GM18861 (cell line): ENCODE data around the gene CCL27.

Experiments used
- ATAC-seq: cut with Tn5 transposase; IDR thresholded peaks from one replicate; pipeline ENCODE4 v1.9.1; 2021; ENCODE audit not compliant: unreplicated experiment

Gene CCL27

DNA sequence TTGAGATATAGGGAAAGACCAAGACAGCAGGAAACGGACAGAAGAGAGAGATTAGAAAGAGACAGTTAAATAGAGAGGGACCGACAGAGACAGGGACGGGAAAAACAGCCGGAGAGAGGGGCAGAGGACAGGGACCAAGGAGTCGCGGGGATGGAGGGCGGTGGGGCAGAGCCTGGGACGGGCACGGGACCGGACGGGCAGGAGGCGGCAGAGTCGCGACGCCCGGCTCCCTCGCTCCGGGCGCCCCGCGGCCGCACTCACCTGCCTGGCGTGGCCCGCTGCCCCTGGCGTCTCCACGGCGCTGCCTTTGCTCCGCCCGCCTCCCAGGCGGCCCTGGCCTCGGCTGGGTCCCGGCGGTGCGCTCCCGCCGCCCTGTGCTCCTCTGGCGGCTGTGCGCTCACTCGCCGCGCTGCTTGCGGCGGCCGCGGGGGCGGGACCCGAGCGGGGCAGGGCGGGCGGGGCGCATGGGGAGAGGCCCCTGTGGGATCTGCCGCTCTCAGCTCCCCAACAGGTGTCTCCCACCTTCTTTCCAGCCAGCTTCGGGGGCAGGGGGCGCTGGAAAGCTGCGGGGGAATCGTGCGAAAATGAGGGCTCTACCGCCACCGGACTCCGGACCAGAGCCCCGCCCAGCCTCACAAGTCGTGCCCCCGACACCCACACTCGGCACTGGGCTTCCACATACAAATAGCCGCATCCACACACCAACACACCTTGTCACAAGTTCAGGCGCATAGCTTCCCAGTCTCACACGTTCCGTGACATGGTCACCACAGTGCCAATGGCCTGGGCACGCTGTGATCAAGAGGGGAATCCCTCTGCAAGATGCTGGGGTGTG, 33.6 kb downstream of the CCL27 start, which contains the start of gene ARID3C:
TSS of gene ARID3C (minus strand) at position 411 of the 835 bp plus-strand sequence. CDS start 1,052 bp downstream, outside the sequence.
- no peak for ATAC-seq

DNA sequence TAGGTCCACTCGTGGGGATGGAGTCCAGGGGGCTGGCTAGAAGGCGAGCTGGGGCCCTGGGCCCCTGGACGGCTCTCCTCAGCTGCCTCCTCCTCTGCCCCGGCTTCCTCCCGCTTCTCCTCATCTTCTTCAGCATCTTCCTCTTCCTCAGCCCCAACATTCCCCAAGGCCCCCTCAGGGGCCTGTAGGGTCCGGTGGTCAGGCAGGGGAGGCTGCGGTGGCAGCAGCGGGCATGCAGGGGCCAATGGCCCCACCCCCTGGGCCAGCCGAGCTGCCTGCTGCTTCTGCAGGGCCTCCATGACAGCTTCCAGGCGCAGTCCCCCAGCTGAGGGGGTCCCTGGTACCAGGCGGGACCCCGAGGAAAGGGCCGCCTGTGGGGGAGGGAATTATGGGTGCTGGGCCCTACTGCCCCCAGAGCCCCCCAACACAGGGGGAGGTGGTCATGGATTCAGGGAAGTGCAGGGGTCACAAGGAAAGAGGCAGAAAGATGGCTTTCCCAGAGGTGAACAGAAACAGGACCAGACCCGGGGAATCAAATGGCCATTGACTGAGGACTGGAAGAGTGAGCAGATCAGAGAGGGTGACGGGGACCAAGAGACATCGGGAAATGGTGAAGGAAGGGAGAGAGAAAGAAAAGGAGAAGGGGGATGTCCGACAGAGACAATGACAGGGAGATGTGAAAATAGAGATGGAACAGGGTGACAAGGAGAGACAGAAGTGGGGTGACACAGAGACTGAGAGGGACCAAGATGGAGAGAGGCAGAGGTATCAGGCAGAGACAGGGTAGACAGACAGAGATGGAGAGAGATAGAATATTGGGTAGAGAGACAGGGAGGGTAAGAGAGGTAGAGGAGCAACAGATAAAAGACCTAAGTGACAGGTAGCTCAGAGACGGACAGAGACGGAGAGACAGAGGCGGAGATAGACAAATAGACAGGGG, 34.5 kb downstream of the CCL27 start:
- ATAC-seq = no peak

DNA sequence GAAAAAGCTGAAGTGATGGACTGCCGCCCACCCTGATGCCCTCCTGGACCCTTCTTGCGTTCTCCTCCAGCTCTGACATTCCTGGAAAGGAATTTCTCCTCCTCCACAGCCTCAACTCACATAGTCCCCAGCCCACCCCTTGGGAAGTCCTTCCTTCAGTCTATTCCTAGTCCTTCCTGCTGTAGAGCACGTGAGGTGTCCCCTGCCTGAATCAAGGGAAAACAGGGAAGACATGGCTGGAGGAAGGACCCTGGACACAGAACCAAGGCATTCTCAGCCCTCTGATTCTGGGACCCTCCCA, 37.3 kb downstream of the CCL27 start:
- ATAC-seq = no peak

DNA sequence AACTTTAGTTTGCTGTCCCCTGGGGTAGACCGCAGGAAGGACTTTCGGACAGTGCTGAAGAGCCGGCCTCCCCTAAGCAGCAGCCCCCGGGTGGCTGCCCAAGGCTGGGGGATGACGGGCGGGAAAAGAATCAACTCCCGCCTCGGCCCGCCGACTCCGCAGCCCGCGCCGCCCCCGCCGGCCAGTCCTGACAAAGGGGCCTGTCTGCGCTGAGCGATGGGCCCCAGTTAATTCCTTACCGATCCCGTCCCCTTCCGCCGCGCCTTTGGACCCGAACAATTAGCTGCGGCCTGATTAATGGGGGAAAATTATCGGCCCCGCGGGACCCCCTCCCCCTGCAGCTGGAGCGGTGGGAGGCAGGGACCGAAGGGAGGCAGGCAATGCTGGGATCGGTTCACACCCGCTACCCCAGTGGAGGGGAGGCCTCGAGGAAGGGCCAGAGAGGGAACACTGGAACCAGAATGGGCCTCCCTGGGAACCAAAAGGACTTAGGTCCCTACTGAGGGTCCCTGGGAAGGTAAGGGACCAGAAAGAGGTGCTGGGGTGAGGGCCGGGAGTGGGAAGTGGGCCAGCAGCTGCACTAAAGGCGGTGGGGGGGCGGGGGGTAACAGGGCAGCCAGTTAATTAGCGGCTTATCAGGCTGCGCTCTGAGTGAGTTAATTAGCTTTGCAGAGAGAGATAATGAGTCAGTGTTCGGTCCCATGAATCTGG, 37.8 kb downstream of the CCL27 start:
- ATAC-seq = no peak

DNA sequence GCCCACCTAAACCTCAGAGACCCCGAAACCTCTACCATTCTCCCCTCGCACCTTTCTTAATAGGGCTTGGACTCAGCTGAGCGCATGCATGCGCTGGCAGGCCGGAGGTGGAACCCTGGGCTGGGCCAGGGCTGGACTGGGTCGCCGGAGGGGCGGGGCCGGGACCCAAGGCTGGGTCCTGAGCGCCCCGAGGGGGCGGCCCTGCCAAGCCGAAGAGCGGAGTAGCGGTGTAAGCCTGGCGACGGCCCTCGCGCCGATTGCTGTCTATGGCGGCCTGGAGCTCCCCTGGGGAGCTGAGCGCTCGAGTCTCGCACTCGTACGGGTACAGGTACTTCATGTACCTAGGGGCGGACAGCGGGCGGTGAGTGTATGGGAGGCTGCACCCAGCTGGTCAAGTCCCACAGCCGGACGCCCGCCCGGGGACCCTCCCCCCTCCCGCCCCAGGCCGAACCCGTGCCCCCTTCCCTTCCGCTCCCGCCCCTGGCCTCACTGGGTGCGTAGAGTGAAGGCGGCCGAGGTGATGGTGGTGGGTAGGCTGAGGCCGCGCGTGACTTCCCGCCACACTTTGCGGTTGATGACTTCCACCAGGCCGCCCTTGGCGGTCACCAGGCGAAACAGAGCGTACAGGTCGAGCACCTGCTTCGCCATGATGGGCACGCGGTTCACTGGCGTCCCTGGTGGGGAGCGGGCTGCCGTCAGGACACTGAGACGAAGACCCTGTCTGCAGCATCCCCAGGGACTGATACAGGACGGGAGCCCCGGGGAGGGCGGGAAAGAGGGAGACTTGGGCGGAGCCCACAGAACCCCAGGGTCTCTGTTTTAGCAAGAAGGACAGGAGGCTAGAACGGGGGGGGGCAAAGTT, 38.9 kb downstream of the CCL27 start:
- ATAC-seq = no peak

DNA sequence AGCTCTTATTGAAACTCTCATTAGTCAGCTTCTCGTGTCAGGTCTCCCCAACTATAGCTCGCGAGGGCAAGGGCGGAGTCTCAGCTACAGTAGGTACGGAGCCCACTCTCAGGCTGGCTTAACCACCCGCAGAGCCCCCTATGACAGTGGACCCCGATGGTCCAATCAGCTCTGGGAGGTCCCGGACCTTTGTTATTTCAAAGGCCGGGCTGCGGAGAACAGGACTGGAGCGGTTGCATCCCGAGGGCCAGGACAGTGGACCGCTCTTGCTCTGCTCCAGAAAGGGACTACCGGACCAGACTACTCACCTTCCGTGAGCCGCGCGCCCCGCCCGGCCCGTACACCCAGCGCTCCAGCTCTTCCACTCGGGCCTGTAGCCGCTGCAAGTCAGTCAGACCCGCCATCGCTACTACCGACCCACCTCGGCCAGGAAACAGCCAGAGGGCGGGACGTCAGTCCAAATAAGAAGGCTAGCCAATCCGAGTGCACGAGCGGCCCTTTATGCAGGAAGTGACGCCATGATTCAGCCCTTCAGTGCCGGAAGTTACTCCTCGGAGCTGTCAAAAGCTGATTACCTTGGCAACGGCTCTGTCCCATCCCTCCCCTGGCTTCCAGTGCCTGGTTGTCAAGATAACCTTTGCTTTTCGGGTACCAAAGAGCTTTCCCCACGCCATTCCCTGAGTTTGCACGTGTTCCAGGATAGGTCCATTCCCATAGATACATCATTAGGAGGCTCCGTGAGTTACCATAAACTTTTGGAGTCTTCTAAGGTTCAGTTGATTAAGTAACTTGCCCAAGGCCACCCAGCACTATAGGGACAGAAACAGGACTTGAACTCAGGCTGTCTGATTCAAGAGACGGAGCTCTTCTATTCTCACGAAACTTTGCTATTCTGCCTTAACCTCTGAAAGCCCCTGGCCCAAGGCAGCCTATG, 42.1 kb downstream of the CCL27 start, which contains the start of gene DCTN3:
TSS of gene DCTN3 (minus strand) at position 435 of the 934 bp plus-strand sequence. CDS start at position 404, 31 bp downstream.
- ATAC-seq = peak; percentile 96

DNA sequence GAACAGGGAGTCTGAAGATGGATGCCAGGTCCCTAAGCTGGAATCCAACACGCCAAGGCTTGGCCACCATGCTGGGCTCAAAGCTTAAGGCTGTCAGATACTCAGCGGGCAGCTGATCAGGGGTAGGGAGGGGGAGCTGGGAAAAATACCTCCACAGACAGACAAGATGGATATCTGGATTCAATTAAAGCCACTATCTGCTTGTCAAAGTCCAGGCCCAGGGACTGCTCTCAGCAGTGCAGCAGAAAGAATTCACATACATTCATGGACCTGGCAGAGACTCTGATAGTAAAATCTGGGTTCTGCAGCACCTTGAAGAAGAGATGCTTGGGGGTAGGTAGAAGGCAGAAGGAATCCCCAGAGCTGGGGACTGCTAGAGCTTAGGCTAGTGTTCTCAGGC, 47.3 kb downstream of the CCL27 start:
- no peak for ATAC-seq

DNA sequence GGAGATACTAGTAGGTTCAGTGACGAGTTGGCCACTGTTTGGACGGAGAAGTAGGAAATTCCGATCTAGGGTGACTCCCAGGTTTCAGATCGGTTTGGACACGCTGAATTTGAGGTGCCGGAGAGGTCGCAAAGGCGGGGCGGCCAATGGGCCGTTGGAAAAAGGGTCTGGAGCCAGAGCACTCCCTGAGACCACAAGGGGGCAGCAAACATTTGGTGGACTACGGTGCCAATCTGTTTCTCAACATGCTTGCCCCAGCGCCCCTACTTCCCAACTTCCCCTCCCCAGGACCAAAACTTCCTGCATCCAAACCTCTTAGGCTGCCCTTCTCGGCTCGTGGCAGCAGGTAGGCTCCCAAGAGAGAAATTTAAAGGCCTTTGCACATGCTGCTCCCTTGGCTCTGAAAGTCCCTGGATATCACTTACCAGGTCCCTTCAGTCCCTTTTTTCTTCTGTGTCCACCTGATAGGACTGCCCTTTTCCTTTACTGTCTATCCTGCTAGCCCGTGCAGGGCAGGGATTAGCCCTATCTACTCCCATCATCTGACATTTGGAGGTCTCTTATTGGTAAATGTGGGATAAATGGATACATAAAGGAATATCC, 49.6 kb downstream of the CCL27 start:
- no peak for ATAC-seq
